IPS-NIHi7 (cell line): ENCODE measurements around the gene IDH3A.
A peak's percentile ranks its signal among the peaks of the same experiment; 100 is the strongest.

ENCODE experiments used
- DNase-seq: peaks from one replicate; pipeline ENCODE4 v3.0.0; 2012; ENCODE audit warnings: mixed read lengths; ENCODE audit errors: extremely low spot score

The IDH3A gene

GRCh38 chr15:78167227-78167888 is 18.2 kb downstream of the IDH3A start:
- no peak for DNase-seq

- DNase-seq: no peak
These were observed 19.4 kb downstream of the IDH3A start for GRCh38 chr15:78168608-78169007.

GRCh38 chr15:78170848-78171773 is 21.9 kb downstream of the IDH3A start:
- no peak for DNase-seq

GRCh38 chr15:78171864-78172472 is 22.8 kb downstream of the IDH3A start:
- DNase-seq: no peak

GRCh38 chr15:78174401-78174800 is 25.2 kb downstream of the IDH3A start:
- DNase-seq: no peak

GRCh38 chr15:78175330-78175729 is 26.2 kb downstream of the IDH3A start:
- DNase-seq: no peak

GRCh38 chr15:78177447-78177873 is 28.3 kb downstream of the IDH3A start:
- peak; percentile 89 for DNase-seq

- no peak for DNase-seq
These were observed 28.9 kb downstream of the IDH3A start for GRCh38 chr15:78178064-78178463.

- no peak for DNase-seq
These were observed 30.2 kb downstream of the IDH3A start for GRCh38 chr15:78179286-78179840.

- no peak for DNase-seq
These were observed 30.7 kb downstream of the IDH3A start for GRCh38 chr15:78179906-78180305.

- DNase-seq: no peak
These were observed 33.2 kb downstream of the IDH3A start for GRCh38 chr15:78182336-78182700.

- DNase-seq: no peak
These were observed 33.7 kb downstream of the IDH3A start for GRCh38 chr15:78182821-78183220.

- no peak for DNase-seq
These were observed 43.8 kb downstream of the IDH3A start for GRCh38 chr15:78192826-78193594.

- no peak for DNase-seq
These were observed 44.8 kb downstream of the IDH3A start for GRCh38 chr15:78193731-78194567.

- DNase-seq: no peak
These were observed 45.4 kb downstream of the IDH3A start for GRCh38 chr15:78194568-78194925.

- peak; percentile 89 for DNase-seq
These were observed 46.6 kb downstream of the IDH3A start for GRCh38 chr15:78195735-78196201.

GRCh38 chr15:78197632-78198031 is 48.5 kb downstream of the IDH3A start:
- DNase-seq: no peak

- no peak for DNase-seq
These were observed 51.2 kb downstream of the IDH3A start for GRCh38 chr15:78200276-78200930.

GRCh38 chr15:78201281-78202190 is 52.4 kb downstream of the IDH3A start:
- no peak for DNase-seq
